Activated B cell treated with CpG ODN at 0.5 μM for 24 hours (primary cell): ENCODE data around the gene ANKRD11. TPM values are rescaled to one million over a fixed set of nuclear protein-coding genes. Genes with fewer than 3 reads are reported as not detected.
"Not testable (repeated sequence)": the region's sequence is repeated elsewhere in the genome, so short reads cannot be mapped to it uniquely, and the experiment has no call there.

Experiments
- ATAC-seq: fragments of 200-7000 bp; cut with Tn5 transposase; one replicate; pipeline ENCODE4 v1.10.0; 2021; ENCODE audit warnings: low read depth, mild to moderate bottlenecking, moderate library complexity
- CTCF ChIA-PET: fragments of 350-600 bp; sonication (Branson Sonifier 250); formaldehyde crosslinking; loops from one replicate; lab custom pipeline; 2021; ENCODE audit warnings: antibody characterized with exemption; lab: Charles Lee
- POLR2A ChIA-PET: fragments of 350-600 bp; sonication (Branson Sonifier 250); formaldehyde crosslinking; loops from one replicate; lab custom pipeline; 2021; ENCODE audit warnings: antibody characterized with exemption; lab: Charles Lee
- DNase-seq: peaks from one replicate; pipeline ENCODE4 v3.0.0; 2022
- H3K27ac Mint-ChIP-seq: one replicate; pipeline ENCODE4 v1.8.0; 2020; ENCODE audit warnings: mixed read lengths
- H3K27me3 Mint-ChIP-seq: one replicate; pipeline ENCODE4 v1.8.0; 2021; ENCODE audit warnings: mixed read lengths
- H3K36me3 Mint-ChIP-seq: one replicate; pipeline ENCODE4 v1.8.0; 2021; ENCODE audit warnings: low read depth, mixed read lengths
- H3K4me1 Mint-ChIP-seq: one replicate; pipeline ENCODE4 v1.8.0; 2021; ENCODE audit warnings: mixed read lengths
- H3K4me3 Mint-ChIP-seq: one replicate; pipeline ENCODE4 v1.8.0; 2020; ENCODE audit warnings: mild to moderate bottlenecking, mixed read lengths
- H3K9me3 Mint-ChIP-seq: one replicate; pipeline ENCODE4 v1.8.0; 2020; ENCODE audit warnings: mixed read lengths
- intact Hi-C: fragments of 100-400 bp; cut with micrococcal nuclease; formaldehyde crosslinking; loops from one replicate; pipeline ENCODE4 v1.15.1; 2024
- total RNA-seq: library from RNA; stranded (reverse); gene quantifications from 2 replicates; pipeline ENCODE4 v1.2.3, GENCODE V29; 2022
- TF ChIP-seq, protein P1 (sequence below): fragments of 200-600 bp; IDR thresholded peaks from one replicate; pipeline ENCODE4 v1.8.0; 2022; ENCODE audit warnings: antibody characterized with exemption, mild to moderate bottlenecking

Gene ANKRD11
- total RNA-seq, 1 donor from 2014 or later = 243 TPM

DNA sequence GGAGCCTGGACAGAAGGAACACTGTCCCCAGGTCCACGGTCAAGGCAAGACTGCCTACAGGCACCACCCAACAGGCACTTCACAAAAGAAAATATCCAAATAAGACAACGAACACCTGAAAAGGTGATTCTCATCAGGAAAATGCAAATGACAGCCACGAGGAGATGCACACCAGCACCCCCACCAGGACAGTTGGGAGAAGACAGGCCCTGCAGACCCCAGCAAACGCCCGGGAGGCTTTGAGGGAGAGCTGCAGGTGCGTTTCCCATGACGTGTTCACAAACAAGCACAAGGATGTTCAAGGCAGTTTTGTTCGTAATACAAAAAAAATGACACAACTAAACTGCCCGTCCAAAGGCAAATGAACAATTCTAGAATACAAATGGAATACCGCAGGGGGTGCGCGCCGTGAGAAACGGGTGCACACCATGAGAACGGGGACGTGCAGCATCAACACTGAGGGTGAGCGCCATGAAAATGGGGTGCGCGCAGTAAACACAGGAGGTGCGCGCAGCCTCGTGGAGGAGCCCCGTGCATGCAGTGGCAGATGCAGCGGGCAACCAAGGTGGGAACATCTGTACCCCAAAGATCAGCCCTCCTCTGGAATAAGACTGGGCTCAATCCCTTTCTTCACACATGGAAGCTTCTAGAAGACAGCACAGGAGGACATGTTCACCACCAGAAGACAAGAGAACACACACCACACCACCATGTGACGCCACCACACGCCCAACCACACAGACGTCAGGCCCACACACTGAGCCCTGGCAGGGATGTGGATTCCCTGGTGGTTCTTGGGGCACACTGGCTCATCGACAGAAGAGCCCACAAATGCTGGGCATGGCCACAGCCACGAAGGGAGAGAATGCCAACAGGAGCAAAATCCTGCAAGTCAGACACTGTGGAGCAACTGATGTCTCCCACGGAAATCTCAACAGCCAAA lies 181.7 kb downstream of the ANKRD11 start:
- H3K27me3 Mint-ChIP-seq = no peaks in the 10 kb centered on the region
- ATAC-seq = peak; percentile 53
- intact Hi-C loops = loop anchor here (10.0 kb wide), 1 partner anchor 56 kb away; no protein-coding TSS in a partner anchor
- H3K9me3 Mint-ChIP-seq = no peaks in the 10 kb centered on the region
- no peak overlapping the region for H3K27ac Mint-ChIP-seq
- peaks cover 60% of the 10 kb centered on the region for H3K36me3 Mint-ChIP-seq
- peaks cover 43% of the 10 kb centered on the region for H3K4me1 Mint-ChIP-seq
- no peak for DNase-seq
- ChIA-PET CTCF (no interaction called here), POLR2A (no interaction called here)
- no peak overlapping the region for H3K4me3 Mint-ChIP-seq
- TF ChIP-seq, protein P1, sequence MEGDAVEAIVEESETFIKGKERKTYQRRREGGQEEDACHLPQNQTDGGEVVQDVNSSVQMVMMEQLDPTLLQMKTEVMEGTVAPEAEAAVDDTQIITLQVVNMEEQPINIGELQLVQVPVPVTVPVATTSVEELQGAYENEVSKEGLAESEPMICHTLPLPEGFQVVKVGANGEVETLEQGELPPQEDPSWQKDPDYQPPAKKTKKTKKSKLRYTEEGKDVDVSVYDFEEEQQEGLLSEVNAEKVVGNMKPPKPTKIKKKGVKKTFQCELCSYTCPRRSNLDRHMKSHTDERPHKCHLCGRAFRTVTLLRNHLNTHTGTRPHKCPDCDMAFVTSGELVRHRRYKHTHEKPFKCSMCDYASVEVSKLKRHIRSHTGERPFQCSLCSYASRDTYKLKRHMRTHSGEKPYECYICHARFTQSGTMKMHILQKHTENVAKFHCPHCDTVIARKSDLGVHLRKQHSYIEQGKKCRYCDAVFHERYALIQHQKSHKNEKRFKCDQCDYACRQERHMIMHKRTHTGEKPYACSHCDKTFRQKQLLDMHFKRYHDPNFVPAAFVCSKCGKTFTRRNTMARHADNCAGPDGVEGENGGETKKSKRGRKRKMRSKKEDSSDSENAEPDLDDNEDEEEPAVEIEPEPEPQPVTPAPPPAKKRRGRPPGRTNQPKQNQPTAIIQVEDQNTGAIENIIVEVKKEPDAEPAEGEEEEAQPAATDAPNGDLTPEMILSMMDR = no peak

DNA sequence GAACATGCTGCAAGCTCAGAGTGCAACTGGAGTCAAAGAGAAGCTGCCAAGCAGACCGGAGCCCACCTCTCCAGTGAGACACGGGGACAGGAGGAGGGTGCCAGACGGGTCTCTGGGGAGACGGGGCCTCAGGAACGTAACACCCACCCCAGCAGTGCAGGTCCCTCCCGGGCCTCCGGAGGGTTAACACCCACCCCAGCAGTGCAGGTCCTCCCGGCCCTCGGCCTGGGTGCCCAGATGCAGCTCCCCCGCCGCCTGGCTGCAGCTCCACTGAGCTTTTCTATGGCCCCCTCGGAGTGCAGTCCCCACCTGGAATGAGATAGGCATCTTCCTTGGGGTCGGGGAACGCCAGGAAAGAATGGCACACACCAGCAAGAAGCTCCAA lies 182.9 kb downstream of the ANKRD11 start:
- no peak overlapping the region for H3K27ac Mint-ChIP-seq
- CTCF ChIA-PET = no interaction called here

DNA sequence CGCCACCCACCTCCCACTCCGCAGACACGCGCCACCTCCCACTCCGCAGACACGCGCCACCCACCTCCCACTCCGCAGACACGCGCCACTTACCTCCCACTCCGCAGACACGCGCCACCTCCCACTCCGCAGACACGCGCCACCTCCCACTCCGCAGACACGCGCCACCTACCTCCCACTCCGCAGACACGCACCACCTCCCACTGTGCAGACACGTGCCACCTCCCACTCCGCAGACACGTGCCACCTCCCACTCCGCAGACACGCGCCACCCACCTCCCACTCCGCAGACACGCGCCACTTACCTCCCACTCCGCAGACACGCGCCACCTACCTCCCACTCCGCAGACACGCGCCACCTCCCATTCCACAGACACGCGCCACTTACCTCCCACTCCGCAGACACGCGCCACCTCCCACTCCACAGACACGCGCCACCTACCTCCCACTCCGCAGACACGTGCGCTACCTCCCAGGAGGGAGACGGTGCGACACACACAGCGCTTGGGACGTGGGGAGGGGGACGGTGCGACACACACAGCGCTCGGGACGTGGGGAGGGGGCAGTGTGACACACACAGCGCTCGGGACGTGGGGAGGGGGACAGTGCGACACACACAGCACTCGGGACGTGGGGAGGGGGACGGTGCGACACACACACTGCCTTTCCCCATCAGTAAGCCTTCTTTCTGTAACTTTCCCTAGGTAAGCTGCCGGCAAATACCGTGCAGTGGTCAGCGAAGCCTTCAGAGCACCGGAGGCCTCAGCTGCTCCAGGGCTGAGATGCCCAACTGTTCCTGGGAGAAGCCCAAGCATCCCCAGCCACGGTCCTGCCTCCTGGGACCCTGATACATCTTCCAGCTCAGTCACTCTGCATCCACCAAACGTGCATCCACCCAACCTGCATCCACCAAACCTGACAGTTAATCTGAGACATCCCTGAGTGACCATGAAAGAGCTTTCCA lies 183.6 kb downstream of the ANKRD11 start:
- intact Hi-C loops = loop anchor here (10.0 kb wide), 1 partner anchor 58 kb away; no protein-coding TSS in a partner anchor
- Mint-ChIP-seq H3K4me1 (peaks cover 46% of the 10 kb centered on the region), H3K36me3 (peaks cover 56% of the 10 kb centered on the region)
- DNase-seq, H3K4me3 Mint-ChIP-seq, CTCF ChIA-PET, H3K9me3 Mint-ChIP-seq, ATAC-seq, H3K27me3 Mint-ChIP-seq, H3K27ac Mint-ChIP-seq: not testable (repeated sequence)
- POLR2A ChIA-PET = interaction anchor here (0.5 to 0.8 kb wide), 3 partner anchors 35 to 182 kb away, joined by 3 read pairs; no protein-coding TSS in a partner anchor

More for the DNA sequence above, 182.9 kb downstream of the ANKRD11 start:
- intact Hi-C loops = loop anchor here (10.0 kb wide), 1 partner anchor 57 kb away; no protein-coding TSS in a partner anchor
- H3K9me3 Mint-ChIP-seq = no peaks in the 10 kb centered on the region
- TF ChIP-seq, protein P1 = no peak
- POLR2A ChIA-PET = interaction anchor here (0.5 to 0.8 kb wide), 3 partner anchors 36 to 181 kb away, joined by 3 read pairs; no protein-coding TSS in a partner anchor
- peaks cover 61% of the 10 kb centered on the region for H3K36me3 Mint-ChIP-seq
- H3K4me3 Mint-ChIP-seq = no peak overlapping the region
- ATAC-seq (no peak), DNase-seq (no peak)
- no peaks in the 10 kb centered on the region for H3K27me3 Mint-ChIP-seq
- peaks cover 45% of the 10 kb centered on the region for H3K4me1 Mint-ChIP-seq

DNA sequence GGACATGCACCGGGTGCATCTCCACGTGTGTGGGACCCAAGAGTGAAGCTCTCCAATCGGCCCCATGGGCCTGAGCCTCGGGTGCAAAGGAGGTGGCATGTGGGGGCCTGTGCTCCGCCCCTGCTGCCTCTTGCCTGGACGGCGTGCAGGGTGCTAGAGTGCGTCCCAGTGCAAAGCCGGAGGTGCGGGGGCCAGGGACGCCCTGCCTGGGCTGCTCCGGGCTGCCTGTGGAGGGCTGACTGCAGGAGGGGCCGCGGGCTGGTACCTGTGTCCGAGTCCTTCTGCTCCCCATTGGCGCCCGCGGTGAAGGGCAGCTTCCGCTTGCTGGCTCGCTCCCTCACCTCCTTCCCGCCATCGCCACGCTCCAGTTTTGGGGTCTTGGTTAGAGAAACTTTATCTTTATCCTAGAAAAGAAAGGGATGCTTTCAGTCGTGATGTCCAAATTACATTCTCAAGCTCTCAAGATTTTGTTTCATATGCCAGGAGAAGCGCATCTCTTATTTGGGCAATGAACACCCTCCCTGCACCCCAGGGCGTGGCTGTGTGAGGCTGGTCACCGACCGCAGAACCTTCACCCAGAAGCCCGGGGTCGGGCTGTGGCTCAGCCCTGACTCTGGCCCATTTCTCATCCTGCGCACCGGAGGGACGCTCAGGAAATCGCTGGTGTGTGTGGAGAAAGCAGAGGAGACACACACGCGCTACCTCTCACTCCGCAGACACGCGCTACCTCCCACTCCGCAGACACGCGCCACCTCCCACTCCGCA lies 185.2 kb downstream of the ANKRD11 start:
- Mint-ChIP-seq H3K27ac (no peak overlapping the region), H3K4me3 (no peak overlapping the region), H3K4me1 (peaks cover 42% of the 10 kb centered on the region), H3K27me3 (no peaks in the 10 kb centered on the region), H3K36me3 (peaks cover 53% of the 10 kb centered on the region), H3K9me3 (no peaks in the 10 kb centered on the region)
- TF ChIP-seq, protein P1 = no peak
- ATAC-seq = no peak
- no peak for DNase-seq
- intact Hi-C loops = loop anchor here (10.0 kb wide), 1 partner anchor 60 kb away; no protein-coding TSS in a partner anchor
- POLR2A ChIA-PET = interaction anchor here (0.5 to 0.6 kb wide), 2 partner anchors 64 to 205 kb away, joined by 4 to 5 read pairs; no protein-coding TSS in a partner anchor
- CTCF ChIA-PET = no interaction called here
